Liver (tissue), 3 donors: ENCODE data around the gene TNS3.

Experiments
- EGR1 ChIP-seq, 2 donors: IDR thresholded peaks; 2 replicates each; pipeline ENCODE4 v1.6.1; 2016 to 2018; ENCODE audit warnings: antibody characterized with exemption in 2 of 2, low read depth in 2 of 2
- JUND ChIP-seq, 2 donors: IDR thresholded peaks; 2 replicates each; pipeline ENCODE4 v1.6.1; 2016; ENCODE audit warnings: antibody characterized with exemption in 2 of 2
- RAD21 ChIP-seq, 2 donors: IDR thresholded peaks; 2 replicates each; pipeline ENCODE4 v1.6.1; 2016; ENCODE audit warnings: antibody characterized with exemption in 2 of 2, mild to moderate bottlenecking in 2 of 2
- REST ChIP-seq: IDR thresholded peaks from 2 replicates; pipeline ENCODE4 v1.6.1; 2016; ENCODE audit warnings: antibody characterized with exemption, mild to moderate bottlenecking
- RXRA ChIP-seq, 2 donors: IDR thresholded peaks; 2 replicates each; pipeline ENCODE4 v1.6.1; 2017 to 2018; ENCODE audit warnings: antibody characterized with exemption in 2 of 2, mild to moderate bottlenecking in 1 of 2
- SP1 ChIP-seq: IDR thresholded peaks from 2 replicates; pipeline ENCODE4 v1.6.1; 2018; ENCODE audit warnings: antibody characterized with exemption, mild to moderate bottlenecking
- TAF1 ChIP-seq: conservative IDR thresholded peaks from 2 replicates; pipeline ENCODE4 v1.6.1; 2016; ENCODE audit warnings: antibody characterized with exemption, mild to moderate bottlenecking
- YY1 ChIP-seq: IDR thresholded peaks from 2 replicates; pipeline ENCODE4 v1.6.1; 2016; ENCODE audit warnings: antibody characterized with exemption, mild to moderate bottlenecking
- TF ChIP-seq, protein P1 (sequence below): fragments of 150-350 bp; IDR thresholded peaks from 2 replicates; pipeline ENCODE4 v1.5.1; 2017; ENCODE audit warnings: improper control_type of control experiment, low read depth, low read length; ENCODE audit not compliant: missing input control
- TF ChIP-seq, protein P2 (sequence below): IDR thresholded peaks from 2 replicates; pipeline ENCODE4 v1.6.1; 2016; ENCODE audit warnings: antibody characterized with exemption
- donor health status: healthy.
- donor health status: healthy.

DNA sequence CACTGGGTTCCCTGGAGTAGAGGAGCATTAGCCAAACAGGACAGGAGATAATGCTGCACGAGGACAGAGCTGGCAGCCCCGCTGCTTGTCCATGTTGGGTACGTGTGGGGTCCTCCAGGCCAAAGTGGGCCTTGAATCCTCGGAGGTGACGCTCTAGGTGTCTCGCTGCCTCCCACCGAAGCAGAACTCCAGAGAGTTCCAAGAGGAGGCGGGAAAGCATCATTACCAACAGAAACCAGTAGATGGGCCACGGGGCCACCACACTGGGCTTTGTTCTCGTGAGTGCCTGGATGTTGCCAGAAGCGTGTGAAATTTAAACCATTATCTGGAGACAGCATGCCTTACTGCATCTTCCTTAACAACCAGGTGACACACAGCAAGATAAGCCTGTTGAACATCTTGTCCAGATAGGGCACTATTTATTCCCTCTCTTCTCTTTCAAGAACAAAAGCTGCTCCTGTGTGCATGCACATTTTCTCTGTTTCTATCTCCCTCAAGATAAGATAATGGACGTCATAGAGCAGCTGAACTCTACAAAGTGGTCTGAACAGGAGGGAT lies 56.8 kb downstream of the TNS3 start:
- TF ChIP-seq, protein P1, sequence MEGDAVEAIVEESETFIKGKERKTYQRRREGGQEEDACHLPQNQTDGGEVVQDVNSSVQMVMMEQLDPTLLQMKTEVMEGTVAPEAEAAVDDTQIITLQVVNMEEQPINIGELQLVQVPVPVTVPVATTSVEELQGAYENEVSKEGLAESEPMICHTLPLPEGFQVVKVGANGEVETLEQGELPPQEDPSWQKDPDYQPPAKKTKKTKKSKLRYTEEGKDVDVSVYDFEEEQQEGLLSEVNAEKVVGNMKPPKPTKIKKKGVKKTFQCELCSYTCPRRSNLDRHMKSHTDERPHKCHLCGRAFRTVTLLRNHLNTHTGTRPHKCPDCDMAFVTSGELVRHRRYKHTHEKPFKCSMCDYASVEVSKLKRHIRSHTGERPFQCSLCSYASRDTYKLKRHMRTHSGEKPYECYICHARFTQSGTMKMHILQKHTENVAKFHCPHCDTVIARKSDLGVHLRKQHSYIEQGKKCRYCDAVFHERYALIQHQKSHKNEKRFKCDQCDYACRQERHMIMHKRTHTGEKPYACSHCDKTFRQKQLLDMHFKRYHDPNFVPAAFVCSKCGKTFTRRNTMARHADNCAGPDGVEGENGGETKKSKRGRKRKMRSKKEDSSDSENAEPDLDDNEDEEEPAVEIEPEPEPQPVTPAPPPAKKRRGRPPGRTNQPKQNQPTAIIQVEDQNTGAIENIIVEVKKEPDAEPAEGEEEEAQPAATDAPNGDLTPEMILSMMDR = no peak
- TF ChIP-seq YY1 (no peak), TAF1 (no peak), JUND (IDR thresholded peaks at IDR 0.05) (no peak), RAD21 (IDR thresholded peaks at IDR 0.05) (no peak), RXRA (IDR thresholded peaks at IDR 0.05) (no peak), REST (no peak), EGR1 (IDR thresholded peaks at IDR 0.05; ENCODE audit: low read depth in 2 of 2) (no peak), SP1 (no peak)
- TF ChIP-seq, protein P2, sequence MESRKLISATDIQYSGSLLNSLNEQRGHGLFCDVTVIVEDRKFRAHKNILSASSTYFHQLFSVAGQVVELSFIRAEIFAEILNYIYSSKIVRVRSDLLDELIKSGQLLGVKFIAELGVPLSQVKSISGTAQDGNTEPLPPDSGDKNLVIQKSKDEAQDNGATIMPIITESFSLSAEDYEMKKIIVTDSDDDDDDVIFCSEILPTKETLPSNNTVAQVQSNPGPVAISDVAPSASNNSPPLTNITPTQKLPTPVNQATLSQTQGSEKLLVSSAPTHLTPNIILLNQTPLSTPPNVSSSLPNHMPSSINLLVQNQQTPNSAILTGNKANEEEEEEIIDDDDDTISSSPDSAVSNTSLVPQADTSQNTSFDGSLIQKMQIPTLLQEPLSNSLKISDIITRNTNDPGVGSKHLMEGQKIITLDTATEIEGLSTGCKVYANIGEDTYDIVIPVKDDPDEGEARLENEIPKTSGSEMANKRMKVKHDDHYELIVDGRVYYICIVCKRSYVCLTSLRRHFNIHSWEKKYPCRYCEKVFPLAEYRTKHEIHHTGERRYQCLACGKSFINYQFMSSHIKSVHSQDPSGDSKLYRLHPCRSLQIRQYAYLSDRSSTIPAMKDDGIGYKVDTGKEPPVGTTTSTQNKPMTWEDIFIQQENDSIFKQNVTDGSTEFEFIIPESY = no peak
